HG02852 (cell line): ENCODE results near the gene LPIN3.

Source experiments
- ATAC-seq: cut with Tn5 transposase; IDR thresholded peaks from one replicate; pipeline ENCODE4 v1.9.1; 2021; ENCODE audit warnings: mild to moderate bottlenecking, moderate library complexity; ENCODE audit not compliant: unreplicated experiment

The LPIN3 gene

DNA sequence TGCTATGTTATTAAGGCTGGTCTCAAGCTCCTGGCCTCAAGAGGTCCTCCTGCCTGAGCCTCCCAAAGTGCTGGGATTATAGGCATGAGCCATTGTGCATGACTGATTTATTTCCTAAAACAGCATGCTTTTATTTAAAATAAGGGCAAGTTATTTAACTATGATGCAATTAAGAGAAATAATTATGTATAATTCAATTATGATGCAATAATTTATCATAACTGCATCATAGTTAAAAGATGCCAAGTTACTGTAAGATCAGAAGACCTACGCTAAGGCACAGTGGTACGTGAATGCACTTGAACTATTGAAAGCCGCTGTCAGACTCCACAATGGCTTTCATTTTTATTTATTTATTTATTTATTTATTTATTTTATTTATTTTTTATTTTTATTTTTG is 50.3 kb downstream of the LPIN3 start:
- no peak for ATAC-seq

DNA sequence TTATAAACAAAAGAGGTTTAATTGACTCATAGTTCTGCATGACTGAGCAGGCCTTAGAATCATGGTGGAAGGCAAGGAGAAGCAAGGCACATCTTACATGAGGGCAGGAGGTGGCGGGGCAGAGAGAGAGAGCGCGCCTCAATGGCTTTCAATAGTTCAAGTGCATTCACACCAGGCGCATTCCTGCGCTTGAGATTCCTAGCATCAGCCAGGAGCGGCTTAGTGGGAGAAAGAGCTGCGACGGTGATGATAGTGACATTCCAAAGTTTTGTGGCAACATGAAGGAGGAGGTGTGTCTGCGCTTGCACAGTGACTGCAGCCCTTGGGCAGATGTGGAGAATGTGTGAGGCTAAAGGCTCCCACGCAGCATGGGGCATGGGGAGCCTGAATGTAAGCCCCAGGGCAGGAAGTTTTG is 51.0 kb downstream of the LPIN3 start:
- no peak for ATAC-seq

DNA sequence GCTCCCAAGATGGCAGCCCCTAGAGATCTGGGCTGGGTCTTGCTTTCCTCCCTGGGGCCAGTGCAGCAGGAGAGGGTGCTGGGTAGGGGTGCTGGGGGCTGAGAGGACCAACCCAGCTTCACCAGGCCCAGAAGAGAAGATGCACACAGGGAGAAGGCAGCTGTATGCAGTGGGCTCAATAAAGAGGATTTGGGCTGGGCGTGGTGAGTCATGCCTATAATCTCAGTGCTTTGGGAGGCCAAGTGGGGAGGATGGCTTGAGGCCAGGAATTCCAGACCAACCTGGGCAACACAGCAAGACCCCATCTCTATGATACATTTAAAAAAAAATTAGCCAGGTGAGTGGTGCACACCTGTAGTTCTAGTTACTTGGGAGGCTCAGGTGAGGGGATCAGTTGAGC is 51.7 kb downstream of the LPIN3 start:
- no peak for ATAC-seq

DNA sequence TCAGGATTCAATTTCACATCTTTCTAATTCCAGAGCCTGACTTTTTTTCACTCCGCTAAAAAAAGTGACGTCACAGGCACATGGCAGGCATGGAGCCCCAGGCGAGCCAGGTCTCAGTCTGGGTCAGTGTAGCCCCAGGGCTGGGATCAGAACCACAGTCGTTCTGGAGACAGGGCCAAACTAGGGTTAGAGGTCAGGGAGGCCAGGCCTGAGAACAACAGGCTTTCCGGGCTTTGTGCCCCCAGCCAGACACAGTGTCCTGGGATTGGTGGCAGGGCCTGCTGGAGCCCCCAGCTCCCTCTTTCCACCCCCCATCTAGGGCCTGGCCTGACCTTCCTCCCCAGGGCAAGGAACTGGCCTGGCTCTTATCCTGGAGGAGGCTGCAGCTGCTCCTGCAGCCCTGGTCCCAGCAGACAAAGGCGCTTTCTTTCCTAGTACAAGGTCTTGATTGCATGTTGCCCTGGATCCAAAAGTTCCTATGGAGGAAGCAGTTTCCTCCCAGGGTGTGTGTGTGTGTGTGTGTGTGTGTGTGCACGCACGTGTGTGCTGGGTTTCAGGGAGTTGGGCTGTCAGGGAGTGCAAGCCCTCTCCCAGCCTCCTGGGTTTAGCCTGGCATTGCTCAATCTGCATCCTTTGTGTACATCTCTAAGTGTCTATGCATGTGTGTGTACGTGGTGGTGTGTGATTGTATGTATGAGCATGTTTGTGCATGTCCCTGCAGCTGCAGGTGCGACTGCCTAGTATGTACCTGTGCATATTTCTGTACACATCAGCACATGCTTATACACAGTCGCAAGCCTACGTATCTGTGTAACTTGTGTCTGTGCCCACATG is 52.5 kb downstream of the LPIN3 start:
- no peak for ATAC-seq

DNA sequence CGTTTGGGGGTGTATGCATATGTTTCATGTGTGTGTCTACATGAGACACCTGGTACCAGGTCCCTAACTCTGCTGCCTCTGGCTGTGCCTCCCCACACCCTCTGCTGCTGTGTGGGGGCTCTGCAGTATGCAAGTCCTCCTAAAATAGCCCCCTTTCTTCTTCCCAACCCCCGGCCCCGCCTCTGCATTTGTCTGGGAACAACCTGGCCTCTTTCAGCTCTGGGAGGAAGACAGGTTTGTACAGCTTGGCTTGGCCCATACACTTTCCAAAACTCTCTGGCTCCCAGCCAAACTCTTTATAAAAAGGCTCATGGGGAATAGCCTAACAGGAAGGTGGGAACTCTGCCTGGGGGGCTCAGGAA is 53.1 kb downstream of the LPIN3 start:
- no peak for ATAC-seq

DNA sequence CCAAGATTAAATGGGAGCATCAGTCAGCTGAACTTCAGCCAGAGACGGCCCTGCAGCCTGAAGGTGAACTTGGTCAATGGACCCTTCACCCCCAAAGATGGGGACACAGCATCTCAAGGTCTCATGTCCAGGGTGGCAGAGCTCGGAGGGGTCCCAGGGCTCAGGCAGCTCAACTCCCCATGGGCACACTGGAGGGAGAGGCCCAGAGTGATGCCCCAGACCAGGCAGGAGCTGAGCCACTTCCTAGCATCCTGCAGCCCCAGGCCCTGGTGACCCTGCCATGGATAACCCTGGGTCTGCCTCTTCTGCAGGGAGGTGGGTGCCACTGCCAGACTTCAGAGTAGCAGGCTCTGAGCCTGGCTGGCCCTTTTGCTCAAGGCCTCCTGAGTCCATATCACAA is 53.5 kb downstream of the LPIN3 start:
- ATAC-seq, result no peak

DNA sequence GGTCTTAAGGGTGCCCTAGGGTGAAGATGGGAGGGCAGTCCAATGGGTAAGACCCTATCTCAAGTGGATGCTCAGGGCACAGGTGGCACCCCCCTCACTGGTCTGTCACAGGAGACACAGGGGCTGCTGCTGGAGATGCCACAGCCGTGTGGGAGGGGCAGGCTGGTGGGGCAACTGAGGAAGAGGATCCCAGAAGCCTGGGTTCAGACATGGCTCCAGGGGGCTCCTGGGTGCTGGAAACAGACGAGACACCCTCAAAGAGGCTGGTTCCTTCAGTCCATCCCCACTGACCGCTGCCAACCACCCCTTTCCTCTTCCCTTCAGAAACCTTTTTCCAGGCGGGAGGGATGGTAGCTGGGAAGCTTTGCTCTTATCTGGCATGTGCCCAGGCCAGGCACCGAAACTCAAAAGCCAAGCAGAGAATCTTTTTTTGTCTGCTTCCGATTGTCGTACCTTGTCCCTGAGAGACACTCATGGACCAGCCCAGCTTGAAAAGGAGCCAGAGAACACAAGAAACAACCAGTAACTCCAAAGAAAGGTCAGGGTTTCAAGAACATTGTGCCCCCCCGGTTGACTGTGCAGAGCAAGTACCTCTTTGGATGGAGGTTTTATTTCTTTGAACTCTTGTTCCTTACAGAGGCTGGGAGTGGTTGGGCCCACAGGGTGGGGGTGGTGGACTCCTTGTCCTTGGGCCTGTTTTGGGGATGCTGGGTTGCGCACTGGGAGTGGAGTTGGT is 54.5 kb downstream of the LPIN3 start:
- ATAC-seq, result no peak

DNA sequence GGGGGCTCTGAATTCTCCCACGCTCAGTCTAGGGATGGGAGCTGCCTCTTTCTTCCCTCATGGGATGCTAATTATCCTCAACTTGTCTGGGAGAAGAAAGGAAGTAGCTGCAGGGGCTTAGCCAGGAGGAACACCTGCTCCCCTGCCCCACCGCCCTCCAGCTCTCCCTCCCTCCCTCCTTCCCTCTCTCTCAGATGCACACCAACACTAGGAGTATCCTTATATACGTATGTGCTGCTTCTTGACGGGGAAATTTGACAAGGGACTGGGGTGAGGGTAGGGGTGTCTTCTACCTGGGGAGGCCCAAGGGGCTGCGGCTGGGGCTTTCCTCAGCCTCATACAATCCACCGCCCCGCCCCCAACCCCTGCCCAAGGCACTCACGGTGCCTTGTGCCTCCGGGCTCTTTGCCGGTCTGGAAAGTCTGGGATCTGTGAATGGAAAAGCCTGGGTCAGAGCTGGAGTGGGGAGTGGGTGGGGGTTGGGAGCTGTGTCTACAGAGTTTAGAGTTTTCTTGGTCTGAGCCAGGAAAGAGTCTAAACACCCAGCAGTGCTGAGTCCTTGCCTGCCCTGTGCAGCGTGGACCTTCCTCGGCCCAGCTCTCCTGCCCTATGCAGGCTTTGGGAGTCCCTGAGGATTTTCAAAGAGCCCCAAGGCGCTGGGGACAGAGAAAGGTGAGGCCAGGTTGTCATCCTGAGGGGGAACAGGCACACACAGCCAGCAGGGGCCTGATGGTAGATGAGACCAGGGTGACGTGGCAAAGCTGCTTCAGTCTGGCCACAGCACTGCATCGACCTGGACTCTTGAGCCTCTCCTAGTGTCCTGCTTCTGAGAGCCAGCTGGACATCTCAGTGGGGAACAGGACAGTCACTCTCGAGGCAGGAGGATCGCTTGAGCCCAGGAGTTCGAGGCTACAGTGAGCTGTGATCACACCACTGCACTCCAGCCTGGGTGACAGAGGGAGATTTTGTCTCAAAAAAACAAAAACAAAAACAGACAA is 55.3 kb downstream of the LPIN3 start:
- ATAC-seq, result no peak

DNA sequence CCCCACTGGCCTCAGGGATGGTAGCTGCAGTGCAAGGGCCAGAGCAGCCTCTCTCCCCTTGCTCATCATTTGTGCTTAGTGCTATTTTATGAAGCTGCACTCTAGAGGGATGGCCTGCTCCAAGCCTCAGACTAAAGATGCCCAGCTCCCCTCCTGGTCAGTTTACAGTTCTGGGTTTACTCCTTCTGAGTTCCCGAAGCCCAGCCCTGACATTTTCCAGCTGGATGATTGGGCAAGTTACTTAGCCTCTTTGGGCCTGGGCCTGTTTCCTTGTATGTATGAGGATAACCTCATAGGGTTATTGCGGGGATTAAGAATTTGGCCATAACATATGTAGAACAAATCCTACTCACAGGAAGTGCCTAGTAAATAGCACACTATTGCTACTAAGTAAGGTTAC is 57.8 kb downstream of the LPIN3 start:
- no peak for ATAC-seq

DNA sequence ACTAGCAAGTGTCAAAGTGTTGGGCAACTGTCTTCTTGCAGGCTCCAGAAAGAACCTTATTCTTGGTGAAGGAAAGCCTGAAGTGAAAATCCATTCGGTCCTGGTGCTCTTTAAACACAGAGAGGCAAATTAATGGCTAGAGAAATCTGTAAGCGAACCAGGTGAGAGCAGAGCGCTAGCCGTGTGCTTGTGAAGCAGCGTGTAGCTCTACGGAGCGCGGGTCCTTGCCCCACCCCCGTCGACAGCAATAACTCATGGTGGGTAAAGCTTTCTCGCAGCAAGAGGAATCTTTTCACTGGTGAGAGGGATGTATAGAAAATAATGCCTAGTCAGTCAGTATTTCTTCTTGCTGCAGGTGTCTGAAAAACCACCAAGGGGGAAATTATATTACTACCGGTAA is 63.0 kb downstream of the LPIN3 start:
- no peak for ATAC-seq

DNA sequence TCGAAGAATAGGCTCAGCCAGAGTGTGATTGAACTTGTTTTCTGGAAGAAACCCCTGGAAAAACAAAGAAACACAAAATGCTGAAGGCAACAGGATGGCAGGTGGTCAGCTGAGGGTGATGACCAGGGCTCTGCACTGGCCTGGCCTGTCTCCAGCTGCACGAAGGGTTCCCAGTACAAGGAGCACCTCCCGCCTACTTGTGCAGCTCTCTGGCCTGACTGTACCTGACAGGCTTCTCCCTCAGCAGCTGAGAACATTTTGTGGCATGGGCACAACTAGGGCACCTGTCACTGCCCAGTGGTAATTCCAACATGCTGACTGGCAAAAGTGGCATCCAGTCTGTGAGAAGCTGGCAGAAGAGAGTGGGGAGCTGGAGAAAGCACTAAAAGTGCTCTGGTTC is 64.8 kb downstream of the LPIN3 start:
- ATAC-seq, result no peak

DNA sequence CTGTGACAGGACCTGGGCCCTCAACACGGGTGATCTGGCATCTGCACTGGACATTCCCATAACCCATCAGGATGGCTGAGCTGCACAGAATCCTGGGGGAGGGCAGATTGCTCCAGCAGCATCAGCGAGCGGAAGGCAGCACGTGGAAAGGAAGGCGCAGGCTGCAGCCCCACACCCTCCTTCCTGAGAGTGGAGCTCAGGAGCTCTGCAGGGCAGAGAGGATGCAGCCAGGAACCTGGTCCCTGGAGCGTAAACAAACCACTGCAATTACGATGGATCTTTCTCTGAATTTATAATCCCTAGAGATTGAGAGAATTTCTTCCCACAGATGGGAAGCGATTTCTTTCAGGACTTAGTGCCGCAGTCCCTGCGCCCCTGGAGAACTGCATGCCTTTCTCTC is 65.7 kb downstream of the LPIN3 start:
- ATAC-seq, result no peak

DNA sequence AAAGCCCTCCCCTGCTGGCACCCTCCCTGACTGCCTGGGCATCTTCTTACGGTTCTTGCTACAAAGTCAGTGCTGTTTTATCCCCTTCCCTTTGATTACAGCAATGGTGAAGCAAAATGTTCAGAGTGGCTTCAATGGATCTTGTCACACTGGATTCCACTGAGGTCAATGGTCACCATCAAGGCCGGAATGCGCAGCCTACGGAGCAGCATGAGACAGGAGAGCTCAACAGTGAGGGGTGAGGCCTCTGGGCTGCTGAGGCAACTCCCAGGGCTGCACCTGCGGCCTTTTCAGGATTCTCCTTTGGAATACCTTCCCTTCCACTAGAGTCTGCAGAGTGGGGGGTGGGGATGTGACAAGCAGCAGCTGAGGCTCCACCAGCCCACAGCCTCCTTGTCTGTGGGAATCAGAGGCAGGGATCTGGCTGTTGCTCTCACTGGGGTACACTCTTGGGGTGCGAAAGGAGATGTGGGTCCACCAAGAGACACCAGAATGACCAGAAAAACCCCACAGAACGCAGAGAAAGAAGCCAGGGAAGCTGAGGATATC is 66.3 kb downstream of the LPIN3 start:
- no peak for ATAC-seq

DNA sequence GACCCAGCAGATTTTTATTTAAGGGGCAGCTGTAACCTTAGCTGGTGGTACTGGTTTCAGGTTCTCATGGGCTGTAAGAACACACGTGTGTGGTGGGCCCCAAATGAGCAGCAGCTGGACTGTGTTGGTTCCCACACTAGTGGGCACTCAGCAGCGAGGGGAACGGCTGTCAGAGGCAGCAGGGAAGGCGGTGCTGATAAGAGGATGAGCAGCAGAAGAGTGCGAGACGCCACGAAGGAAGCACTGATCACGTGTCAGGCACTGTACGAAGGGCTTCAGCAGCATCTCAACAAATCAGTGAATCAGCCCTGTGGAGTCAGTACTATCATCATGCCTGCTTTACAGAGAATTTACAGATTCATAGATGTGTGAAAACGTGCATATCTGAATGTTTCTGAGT is 67.0 kb downstream of the LPIN3 start:
- ATAC-seq, result no peak

DNA sequence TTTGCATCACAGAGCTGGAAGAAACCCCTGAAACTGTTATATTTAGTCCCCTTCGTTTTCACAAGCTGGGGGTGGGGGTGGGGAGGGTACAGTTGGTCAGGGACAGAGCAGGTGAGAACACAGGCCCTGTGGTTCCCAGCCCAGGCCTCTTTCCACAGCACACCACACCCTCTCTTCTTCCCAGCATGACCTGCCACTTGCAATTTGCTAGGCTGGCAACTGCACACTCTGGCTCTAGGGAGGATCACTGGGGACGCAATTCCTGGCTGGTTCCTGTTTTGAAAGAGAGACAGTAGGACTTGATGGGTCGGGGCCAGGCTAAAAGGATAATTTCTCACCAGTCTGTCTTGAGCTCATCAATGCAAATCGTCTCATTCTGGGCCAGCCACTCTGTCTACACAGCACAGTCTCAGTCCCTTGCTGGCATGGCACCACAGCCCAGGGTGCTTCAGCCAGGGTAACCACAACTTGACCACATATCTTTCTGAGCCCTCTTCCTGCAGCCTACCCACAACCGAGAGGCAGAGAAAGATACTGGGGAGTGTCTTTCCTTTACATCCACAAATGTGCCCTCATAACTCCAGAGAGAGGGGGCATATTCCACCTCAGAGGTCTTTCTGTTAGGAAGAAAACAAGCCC is 67.7 kb downstream of the LPIN3 start:
- no peak for ATAC-seq

DNA sequence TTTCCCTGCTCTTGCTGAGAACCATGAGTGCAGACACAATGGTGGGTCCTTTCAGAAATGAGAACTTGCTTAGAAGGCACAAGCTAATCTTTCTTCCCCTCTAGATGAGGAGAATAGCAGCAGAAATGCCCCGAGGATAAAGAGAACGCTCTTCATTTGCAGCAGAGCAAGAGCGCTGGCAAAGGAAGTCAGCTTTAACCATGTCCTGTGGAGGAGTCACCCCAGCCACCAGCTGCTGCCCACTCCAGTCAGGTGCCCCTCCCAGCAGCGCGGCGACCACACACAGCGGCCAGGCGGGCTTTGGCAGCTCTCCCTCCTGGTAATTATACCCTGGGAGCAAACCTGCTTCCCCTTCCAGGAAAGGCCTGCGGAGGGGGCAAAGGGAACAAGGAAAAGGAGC is 68.4 kb downstream of the LPIN3 start:
- no peak for ATAC-seq
